ENCODE measurements around the gene ESPNL.

The ESPNL gene

DNA sequence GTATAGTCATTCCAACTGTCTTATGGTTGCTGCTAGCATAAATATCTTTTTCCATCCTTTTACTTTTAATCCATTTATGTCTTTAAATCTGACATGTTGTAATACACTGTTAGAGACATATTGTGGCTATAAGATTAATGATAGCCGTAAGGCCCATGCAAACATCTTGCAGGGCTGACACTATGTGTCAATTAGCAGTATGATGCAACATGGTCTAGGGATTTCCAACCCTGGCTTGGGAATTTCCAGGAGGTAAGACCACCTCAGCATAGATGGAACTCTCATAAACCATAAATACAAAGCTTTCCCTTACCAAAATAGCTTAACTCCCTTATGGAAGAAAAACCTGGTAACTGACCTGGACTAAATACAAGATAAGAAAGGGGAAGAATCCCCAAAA lies 22.8 kb upstream of the ESPNL start:
- peak; percentile 47 for DNase-seq

DNA sequence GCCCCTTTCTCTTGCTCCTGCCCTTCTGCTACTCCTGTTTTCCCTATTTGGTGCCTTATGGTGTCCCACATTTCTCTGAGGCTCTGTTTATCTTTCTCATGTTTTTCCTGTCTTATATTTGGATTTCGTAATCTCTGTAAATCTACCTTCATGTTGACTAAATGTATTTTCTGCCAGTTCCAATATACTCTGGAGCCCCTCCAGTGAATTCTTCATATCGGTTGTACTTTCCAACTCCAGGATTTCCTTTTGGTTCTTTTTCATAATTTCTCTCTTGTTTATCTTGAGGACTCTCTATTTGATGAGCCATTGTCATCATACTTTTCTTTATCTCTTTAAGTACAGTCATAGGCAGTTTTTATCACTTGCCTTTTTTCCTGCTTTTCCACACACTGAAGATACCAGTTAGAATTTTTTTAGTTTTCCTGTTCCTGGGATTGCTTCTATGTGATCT lies 20.2 kb upstream of the ESPNL start:
- DNase-seq = no peak

DNA sequence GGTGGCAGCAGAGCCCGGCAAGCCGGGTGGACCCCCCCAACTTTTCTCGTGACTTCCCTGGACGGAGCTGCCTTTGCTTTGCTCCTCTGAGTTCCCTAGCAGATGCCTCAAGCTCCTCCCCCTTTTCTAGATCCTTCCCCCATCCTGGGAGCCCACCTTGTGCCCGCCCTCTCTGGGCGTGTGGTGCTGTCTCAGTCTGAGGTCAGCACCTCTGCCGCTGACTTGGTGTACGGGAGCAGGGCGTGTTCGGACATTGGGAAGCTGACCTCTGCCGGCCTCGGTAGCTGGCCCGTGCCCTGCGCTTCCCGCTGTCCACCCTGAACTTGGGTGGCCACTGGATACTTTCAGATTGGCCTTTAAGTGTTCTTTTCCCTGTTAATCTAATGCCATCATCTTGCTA lies 19.6 kb upstream of the ESPNL start:
- DNase-seq = no peak

DNA sequence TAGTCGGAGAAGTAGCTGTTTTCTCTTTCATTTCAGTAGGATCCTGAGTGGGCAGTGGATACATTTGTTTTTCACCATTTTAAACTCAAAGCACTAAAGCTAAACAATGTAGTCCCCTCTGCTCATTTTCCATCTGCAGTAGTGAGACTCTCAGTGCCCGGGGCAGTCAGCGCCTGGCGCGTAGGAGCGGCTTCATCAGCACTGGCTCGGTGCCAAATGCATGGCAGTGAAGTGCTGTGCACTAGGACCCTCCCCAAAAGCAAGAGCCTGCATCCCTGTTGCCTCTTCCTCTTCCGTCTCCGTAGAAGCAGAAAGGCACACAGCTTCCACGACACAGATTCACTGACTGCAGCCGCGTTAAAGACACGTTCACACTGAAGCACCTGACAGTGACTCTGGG lies 19.0 kb upstream of the ESPNL start:
- DNase-seq = no peak

DNA sequence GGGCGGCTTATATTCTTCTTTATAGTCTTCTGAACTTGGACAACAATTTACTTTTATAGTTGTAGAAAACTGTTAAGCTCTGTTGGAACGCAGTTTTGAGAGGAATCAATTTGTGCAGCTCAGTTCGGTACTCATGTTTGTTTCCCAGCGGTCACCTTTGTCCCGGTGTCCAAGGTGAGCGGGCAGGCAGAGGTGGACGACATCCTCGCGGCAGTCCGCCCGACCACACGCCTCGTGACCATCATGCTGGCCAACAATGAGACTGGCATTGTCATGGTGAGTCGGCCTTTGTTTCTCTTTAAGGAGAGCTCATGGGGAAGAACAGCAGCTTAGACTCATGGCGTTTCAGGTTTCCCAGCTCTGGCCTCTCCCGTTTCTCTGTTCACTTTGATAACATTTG lies 18.6 kb upstream of the ESPNL start:
- DNase-seq = no peak

DNA sequence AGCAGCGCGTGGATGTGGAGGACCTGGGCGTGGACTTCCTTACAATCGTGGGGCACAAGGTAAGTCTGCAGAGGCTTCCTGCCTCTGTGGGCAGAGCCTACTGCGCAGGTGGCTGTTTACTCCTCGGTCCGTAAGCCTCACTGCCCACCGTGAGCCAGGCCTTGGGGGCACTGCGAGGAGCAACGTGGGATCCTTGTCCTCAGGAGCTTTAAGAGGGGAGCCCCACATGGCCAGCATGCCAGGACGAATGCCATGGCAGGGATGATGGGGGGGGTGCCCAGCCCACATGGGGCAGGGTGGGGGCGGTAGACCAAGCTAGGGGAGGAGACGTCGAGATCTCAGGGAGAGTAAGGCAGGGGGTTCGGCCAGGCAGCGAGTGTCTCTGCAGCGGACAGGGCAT lies 18.0 kb upstream of the ESPNL start:
- DNase-seq = no peak

DNA sequence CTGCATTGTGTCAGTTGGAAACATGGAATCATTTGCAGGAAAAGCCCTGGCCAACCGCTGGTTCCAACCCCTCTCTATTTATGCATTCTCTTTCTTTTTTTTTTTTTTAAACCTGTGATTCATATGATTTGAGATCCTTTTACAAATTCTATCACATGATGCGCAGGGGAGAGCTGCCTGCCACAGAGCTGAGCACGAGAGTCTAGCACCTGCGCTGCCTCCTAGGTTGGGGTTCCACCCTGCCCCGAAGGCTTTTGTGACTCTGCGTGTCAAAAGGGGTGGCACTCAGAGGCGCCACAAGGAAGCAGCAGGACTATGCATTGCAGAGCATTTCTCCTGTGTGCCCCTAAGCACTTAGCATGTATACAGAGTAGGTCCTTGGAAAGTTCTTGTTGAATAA lies 17.3 kb upstream of the ESPNL start:
- no peak for DNase-seq

DNA sequence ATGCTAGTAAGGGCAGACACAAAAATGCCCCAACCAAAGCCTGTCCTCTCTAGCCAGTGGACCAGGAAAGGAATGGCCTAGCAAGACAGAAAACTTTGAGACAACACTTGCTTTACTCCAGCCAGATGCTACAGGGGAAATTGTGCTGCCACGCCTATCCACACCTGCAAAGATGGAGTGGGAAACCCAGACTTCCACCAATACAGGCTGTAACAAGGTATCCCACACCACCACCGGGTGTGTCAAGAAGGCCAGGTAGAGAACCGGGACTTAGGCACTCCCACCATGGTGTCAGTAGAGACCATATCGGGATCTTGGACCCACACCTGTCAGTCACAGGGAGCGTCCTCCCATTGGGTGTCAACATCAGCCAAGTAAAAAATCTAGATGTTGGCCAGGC lies 16.2 kb upstream of the ESPNL start:
- DNase-seq = no peak

DNA sequence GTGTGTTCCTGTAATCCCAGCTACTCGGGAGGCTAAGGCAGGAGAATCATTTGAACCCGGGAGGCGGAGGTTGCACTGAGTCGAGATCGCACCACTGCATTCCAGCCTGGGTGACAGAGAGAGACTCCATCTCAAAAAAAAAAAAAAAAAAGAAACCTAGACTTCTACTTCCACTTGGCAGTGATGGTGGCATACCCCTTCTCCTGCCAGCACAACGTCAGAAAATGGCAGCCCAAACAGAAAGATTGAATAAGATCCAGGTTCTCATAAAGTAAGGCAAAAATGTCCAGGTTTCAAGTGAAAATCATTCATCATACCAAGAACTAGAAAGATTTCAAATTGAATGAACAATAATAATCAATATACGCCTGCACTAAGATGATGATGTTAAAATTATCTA lies 15.4 kb upstream of the ESPNL start:
- DNase-seq = no peak

DNA sequence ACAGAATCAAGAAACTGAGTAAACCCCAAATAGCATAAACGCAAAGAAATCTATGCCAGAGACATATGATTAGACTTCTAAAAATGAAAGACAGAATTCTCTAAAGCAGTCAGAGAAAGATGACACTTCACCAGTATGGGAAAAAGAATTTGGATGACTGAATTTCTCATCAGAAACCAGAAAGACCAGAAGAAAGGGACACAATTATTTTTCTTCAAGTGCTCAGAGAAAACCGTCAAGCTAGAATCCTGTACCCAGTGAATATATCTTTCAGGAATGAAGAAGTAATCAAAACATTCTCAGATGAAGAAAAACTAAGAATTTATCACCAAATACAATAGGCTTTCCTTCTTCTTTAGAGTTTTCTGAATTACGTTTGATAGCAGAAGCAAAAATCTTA lies 14.2 kb upstream of the ESPNL start:
- no peak for DNase-seq

DNA sequence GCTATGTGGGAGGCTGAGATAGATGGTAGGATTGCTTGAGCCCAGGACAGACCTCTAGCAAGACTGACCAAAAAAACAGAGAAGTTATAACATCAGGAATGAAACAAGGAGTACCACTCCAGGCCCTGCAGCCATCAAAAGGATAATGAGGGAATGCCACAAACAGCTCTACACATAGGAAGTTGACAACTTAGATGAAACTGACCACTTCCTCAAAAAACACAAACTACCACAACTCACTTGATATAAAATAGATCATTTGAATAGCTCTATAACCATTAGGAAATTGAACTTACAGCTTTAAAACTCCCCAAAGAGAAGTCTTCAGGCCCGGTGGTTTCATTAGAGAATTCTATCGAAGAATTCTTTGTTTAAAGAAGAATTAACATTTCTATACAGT lies 12.9 kb upstream of the ESPNL start:
- DNase-seq = no peak

DNA sequence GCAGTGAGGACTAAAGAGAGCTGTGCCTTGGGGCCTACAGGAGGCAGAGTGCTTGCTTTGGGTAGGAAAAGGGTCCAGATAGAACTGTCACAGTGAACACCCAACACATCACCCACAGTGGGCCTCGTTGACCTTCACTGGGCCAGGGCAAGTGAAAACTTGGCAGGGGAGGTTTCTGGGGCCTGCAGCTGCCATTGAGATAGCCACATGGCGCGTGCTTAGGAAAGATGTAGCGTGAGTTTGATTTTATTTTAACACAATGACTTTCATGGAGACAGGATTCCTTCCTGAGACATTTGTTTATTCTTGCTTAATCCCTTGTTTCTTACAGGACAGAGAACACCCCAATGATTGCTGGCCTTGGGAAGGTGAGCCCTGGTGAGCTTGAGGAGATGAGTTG lies 9.3 kb upstream of the ESPNL start:
- DNase-seq = no peak

DNA sequence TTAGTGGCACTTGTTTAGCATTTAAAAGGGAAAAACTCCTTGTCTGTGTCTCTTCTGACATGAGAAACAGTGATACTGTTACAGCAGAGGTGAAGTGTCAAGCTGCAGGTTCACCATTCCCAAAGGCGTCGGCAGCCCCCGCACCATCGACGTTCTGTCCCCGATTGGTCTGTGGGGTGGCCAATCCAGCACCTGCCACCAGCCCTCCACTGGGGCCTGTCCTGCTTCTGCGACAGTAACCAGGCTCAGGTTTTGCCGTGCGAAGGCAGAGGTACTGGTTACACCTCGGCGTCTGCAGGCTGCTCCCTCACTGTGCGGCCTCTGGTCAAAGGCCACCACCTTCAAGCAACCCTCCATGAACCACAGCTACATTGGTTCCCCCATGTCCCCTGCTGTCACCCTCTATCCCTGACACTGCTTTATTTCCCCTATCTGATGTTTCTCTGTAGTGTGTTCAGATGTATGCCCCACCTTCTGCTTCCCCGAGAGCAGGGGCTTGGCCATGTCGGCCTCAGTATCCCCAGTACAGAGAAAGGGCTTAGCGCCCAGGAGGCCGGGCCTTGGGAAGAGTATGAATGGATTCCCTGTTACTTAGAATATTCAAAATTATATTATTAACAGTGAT lies 8.6 kb upstream of the ESPNL start:
- DNase-seq = no peak

DNA sequence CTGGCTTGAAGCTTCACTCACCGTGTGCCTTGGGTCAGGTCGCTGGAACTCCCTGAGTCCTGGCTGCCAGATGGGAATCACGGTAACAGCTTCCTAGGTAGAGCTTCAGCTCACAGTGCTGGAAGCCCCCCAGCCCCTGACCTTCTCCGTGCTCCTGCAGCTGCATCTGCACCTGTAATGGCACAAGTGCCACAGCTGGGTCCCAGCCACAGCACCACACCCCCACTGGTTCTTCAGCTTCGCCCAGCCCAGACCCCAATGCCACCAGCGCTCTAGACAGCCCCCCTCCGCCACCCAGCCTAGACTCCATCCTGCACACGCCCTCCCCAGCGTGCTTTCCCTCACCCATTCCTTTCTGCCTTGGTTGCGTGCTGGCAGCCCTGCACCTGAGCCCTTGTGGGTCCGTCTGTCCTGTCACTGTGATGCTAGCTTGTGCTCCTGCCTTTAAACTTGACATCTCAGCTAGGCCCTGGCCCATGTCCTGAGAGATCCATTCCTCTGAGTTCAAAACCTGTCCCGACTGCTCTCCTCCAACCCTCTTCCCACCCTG lies 7.6 kb upstream of the ESPNL start:
- no peak for DNase-seq

DNA sequence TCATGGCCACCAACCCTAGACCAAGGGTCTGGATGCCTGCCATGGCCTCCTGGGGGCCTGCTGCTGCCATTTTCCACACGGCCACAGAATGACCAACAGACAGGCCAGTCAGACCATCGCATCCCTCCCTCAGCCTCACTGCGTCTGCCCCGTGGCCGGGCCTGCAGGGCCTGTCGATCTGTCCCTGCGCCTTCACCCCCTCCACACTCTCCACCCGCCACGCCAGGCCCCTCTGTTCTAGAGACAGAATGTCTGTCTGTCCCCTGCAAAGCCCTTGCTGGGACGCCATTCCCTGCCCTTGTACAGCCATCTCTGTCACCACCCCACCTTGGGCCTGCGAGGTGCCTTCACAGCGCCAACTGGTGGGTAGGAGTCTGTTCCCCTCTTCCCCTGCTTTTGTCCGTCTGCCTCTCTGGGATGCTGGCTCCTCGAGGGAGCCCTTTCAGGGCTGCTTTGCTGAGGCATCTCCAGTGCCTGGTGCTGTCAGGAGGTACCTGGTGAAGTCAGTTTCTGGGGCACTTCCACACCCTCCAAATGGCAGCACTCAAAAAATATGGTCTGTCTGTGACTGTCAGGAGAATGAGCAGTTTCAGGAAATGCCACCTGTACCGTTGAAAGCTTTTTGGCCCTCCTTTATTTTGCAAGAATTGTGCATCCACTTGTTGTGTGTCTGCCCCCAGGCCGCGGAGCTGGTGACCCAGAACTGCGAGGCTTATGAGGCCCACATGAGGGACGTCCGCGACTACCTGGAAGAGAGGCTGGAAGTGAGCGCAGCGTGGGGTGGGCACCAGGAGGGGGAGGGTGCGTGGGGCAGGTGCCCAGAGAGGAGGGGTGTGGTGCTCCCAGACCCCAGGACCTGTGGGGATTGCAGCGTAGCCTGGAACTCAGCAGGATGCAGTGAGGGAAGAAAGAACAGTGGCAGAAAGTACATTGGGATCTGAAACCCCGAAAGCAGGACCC lies 6.7 kb upstream of the ESPNL start:
- DNase-seq = no peak

DNA sequence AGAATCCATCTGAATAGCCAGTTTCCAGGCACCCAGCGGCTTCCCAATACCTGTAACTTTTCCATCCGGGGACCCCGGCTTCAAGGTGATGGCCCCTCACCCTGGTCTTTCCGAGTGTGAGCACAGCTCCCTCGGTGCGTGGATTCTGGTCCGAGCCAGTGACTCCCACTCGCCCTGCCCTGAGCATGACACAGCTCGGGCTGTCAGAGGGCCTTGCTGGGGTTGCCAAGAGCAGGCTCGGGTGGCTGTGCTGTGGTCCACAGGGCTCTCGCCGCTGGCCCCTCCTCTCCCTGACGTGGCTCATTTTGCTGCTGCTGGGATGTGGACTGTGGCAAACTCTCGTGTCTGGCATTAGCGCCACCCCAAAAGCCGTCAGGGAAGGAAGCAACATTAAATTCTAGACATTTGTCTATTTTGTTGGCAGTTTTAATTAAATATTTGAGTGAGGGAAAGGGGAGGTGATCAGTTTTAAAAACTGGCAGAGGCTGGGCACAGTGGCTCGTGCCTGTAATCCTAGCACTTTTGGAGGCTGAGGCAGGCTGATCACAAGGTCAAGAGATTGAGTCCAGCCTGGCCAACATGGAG lies 5.6 kb upstream of the ESPNL start:
- no peak for DNase-seq

DNA sequence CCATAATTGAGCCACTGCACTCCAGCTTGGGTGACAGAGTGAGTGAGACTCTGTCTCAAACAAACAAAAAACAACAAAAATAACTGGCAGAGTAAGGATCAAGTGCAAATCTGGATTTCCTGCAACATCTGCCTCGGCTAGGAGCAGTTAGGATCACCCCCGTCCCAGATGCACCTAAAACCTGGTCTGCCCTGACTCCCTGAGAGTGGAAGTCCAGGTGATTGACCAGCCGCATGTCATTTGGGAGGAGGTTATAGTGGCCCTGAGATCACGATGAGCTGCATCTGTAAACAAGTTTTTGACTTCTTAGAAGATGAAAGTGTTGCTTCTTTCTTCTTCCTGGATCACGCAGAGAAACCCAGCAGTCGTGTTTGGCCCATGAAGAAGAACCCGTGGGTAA lies 5.0 kb upstream of the ESPNL start:
- no peak for DNase-seq

DNA sequence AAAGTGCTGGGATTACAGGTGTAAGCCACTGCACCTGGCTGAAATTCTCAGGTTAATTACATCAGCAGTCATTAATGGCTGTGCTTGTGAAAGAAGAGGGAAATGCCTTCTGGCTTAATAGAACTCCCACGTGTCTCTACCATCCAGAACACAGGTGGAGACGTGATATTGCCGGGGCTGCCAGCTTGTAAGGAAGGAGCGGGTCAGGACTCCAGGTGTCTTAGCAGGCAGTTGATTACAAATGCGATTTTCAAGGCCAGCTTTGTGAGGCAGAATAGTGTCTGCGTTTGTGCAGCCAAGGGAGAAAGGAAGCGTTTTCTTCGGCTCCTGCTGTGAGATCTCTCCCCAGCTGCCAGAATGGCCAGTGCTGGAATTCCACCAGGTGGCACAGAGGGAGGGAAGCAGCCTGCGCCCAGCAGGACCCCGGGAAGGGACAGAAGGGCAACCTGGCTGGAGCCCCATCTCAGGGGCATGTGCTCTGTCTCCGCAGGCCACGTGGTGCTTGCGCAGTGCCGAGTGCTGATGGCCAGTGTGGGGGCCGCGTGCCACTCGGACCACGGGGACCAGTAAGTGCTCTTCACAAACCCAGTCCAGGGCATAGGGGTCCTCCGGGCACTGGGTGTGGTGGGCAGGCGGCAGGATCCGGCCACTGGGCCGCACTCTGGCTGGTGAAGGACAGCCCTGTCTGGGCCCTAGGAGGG lies 3.7 kb upstream of the ESPNL start:
- no peak for DNase-seq

DNA sequence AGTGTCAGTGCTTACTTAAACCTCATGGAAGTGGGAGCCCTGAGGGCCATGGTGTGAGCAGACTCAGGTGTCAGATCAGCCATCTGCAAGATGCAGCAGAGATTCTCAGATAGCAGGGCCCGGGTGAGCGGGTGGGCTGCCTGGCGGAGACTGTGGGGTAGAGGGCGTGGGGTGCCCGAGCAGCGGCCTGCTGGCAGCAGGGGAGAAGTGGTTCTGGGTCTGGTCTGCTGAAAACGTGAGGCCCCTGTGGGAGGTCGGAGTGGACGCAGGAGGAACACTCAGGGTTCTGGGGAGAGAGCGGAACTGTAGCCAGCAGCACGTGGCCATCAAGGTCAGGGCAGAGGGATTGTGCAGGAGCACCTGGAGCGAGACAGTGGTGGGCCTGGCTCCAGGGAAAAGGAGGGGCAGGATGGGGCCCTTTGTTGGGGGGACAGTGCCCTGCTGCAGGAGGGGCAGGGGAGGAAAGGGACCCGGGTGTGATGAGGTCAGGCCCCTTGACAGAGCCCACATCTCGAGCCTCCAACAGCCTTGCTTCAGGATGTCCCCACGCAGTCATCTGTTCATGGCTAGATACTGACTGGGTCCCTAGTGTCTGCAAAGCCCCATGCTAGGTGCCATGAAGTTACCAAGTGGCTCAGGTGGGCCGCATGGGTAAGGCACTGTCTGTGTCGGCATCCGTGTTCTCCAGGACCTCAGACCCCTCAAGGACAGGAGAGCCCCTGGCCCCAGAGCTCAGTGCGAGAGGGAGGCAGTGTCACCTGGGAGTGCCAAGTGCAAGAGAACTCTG lies 2.7 kb upstream of the ESPNL start:
- no peak for DNase-seq

DNA sequence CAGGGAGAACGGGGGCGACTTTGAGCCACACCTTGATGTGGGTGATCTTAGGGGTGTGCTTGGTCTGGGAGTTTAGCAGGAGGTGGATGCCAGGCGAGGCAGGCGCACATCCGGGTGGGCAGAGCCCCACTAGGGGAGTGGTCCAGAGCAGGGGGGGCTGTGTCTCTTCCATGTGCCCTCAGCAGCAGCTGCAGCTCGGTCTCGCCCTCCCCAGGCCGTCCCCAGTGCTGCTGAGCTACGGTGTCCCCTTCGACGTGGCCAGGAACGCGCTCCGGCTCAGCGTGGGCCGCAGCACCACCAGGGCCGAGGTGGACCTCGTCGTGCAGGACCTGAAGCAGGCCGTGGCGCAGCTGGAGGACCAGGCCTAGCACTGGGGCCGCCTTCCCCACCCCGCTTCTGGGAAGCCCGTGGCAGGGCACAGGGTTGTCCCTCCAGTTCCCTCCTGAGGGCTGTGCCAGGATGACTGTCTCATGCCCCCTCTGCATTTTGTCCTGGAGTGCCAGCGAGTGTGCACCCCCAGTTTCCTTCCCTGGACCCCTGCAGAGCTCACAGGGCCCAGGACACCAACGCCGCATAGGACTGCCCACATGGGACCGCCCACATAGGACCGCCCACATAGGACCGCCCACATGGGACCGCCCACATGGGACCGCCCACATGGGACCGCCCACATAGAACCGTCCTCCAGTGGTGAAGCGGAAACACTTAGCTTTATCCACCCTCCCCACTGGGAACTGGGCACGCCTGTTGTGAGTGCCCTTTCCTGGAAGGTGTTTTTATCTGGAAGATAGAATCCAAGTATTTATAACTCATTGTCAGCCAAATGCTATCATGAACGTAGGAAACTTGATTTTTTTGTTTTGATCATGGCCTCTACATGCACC lies 1.9 kb upstream of the ESPNL start:
- peak; percentile 31 for DNase-seq

Data from fibroblast of skin of right biceps (primary cell).